ENCODE results near the gene PTPN14. TPM values are rescaled to one million over a fixed set of nuclear protein-coding genes. Genes with fewer than 3 reads are reported as not detected.

PTPN14 gene
- polyA plus RNA-seq, 1 experiment, result 29.4 TPM

- POLR2A ChIA-PET, result no interaction called here
- TF ChIP-seq, protein P1, sequence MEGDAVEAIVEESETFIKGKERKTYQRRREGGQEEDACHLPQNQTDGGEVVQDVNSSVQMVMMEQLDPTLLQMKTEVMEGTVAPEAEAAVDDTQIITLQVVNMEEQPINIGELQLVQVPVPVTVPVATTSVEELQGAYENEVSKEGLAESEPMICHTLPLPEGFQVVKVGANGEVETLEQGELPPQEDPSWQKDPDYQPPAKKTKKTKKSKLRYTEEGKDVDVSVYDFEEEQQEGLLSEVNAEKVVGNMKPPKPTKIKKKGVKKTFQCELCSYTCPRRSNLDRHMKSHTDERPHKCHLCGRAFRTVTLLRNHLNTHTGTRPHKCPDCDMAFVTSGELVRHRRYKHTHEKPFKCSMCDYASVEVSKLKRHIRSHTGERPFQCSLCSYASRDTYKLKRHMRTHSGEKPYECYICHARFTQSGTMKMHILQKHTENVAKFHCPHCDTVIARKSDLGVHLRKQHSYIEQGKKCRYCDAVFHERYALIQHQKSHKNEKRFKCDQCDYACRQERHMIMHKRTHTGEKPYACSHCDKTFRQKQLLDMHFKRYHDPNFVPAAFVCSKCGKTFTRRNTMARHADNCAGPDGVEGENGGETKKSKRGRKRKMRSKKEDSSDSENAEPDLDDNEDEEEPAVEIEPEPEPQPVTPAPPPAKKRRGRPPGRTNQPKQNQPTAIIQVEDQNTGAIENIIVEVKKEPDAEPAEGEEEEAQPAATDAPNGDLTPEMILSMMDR (IDR thresholded peaks at IDR 0.05; ENCODE audit: insufficient read depth, low read depth, low read length), result no peak
- DNase-seq (ENCODE audit: low read depth), result no peak
- Histone ChIP-seq H3K36me3 (ENCODE audit: control insufficient read depth, insufficient read depth, low read length) (no peaks in the 10 kb centered on the region), H3K4me3 (ENCODE audit: low read depth, low read length) (no peak overlapping the region), H3K27me3 (ENCODE audit: control insufficient read depth, insufficient read depth, low read length) (no peaks in the 10 kb centered on the region)
- CTCF ChIA-PET, result interaction anchor here (1.4 kb wide), 1 partner anchor 86 kb away, joined by 4 read pairs; no protein-coding TSS in a partner anchor
These were observed 133.0 kb downstream of the PTPN14 start for GRCh38 chr1:214418391-214418790.

DNA sequence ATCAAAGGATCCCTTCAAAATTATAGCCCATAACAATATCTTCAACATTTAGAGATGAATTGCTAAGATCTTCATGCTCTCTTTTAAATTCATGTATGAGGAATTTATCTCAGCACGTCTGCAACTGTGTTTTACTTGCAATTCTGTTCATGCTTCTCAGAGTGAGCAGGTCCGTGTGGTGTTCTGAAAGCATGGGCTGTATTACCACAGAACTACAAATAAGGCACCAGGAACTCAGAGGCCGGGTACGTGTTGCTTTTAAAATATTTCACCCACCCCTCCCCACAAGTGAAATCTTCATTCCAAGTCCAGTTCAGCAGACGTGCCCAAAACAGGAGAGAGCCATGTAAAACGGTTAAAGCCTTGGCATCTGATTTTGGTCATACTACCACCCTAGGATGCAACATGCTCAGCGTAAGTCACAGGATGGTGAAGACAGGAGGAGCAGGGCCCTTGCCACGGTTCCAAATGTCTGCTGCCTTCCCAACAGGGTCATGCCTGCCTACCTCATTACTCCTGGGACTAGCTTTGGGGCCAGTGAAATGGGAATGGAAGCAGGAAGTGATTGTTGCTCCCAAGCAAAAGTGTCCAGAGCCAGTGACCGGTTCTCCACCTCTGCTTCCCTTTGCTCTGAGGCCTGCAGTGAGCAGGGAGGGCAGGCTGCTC is 133.7 kb downstream of the PTPN14 start:
- Histone ChIP-seq H3K4me3 (ENCODE audit: low read depth, low read length) (no peak overlapping the region), H3K27me3 (ENCODE audit: control insufficient read depth, insufficient read depth, low read length) (no peaks in the 10 kb centered on the region), H3K36me3 (ENCODE audit: control insufficient read depth, insufficient read depth, low read length) (no peaks in the 10 kb centered on the region)
- ChIA-PET POLR2A (interaction anchor here (0.6 kb wide), 1 partner anchor 134 kb away, joined by 4 read pairs; the partner anchor contains the start of gene PTPN14), CTCF (interaction anchor here (1.4 kb wide), 1 partner anchor 85 kb away, joined by 4 read pairs; no protein-coding TSS in a partner anchor)
- TF ChIP-seq, protein P1 (IDR thresholded peaks at IDR 0.05; ENCODE audit: insufficient read depth, low read depth, low read length), result no peak
- no peak for DNase-seq (ENCODE audit: low read depth)

- Histone ChIP-seq H3K36me3 (ENCODE audit: control insufficient read depth, insufficient read depth, low read length) (no peaks in the 10 kb centered on the region), H3K4me3 (ENCODE audit: low read depth, low read length) (no peak overlapping the region), H3K27me3 (ENCODE audit: control insufficient read depth, insufficient read depth, low read length) (no peaks in the 10 kb centered on the region)
- TF ChIP-seq, protein P1 (IDR thresholded peaks at IDR 0.05; ENCODE audit: insufficient read depth, low read depth, low read length), result no peak
- ChIA-PET CTCF (interaction anchor here (1.5 kb wide), 1 partner anchor 11 kb away, joined by 5 read pairs; no protein-coding TSS in a partner anchor), POLR2A (interaction anchor here (0.6 kb wide), 1 partner anchor 135 kb away, joined by 4 read pairs; the partner anchor contains the start of gene PTPN14)
- no peak for DNase-seq (ENCODE audit: low read depth)
These were observed 134.5 kb downstream of the PTPN14 start for GRCh38 chr1:214416858-214417257.

GRCh38 chr1:214416417-214416816 is 135.0 kb downstream of the PTPN14 start:
- no peaks in the 10 kb centered on the region for H3K27me3 ChIP-seq (ENCODE audit: control insufficient read depth, insufficient read depth, low read length)

DNA sequence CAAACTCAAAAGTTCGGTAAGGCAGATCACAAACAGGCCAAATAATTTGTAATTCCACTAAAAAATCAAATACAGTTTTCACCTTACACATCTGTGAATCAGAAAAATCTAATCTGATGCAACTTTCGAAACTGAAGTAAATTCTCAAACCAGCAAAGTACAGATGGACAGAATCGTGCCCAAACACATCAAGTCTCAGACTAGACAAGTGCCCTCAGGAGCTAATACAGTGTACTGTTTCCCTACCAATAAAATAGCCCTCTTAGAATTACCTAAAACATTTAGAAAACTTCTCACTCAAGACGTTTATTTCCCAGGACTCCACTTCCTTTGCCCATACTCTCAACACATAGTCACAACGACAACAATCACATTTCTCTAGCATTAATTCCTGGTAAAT is 136.3 kb downstream of the PTPN14 start:
- TF ChIP-seq, protein P1 (IDR thresholded peaks at IDR 0.05; ENCODE audit: insufficient read depth, low read depth, low read length), result no peak
- H3K36me3 ChIP-seq (ENCODE audit: control insufficient read depth, insufficient read depth, low read length), result no peaks in the 10 kb centered on the region
- POLR2A ChIA-PET, result no interaction called here
- CTCF ChIA-PET, result no interaction called here
- no peak overlapping the region for H3K4me3 ChIP-seq (ENCODE audit: low read depth, low read length)
- H3K27me3 ChIP-seq (ENCODE audit: control insufficient read depth, insufficient read depth, low read length), result no peaks in the 10 kb centered on the region
- DNase-seq (ENCODE audit: low read depth), result no peak

More at GRCh38 chr1:214416417-214416816, 135.0 kb downstream of the PTPN14 start:
- CTCF ChIA-PET, result interaction anchor here (1.5 kb wide), 1 partner anchor 11 kb away, joined by 5 read pairs; no protein-coding TSS in a partner anchor
- Histone ChIP-seq H3K4me3 (ENCODE audit: low read depth, low read length) (no peak overlapping the region), H3K36me3 (ENCODE audit: control insufficient read depth, insufficient read depth, low read length) (no peaks in the 10 kb centered on the region)
- DNase-seq (ENCODE audit: low read depth), result no peak
- POLR2A ChIA-PET, result no interaction called here
- TF ChIP-seq, protein P1 (IDR thresholded peaks at IDR 0.05; ENCODE audit: insufficient read depth, low read depth, low read length), result no peak

All from BJ (cell line).